OCI-LY1 (cell line): ENCODE data around the gene RPL28.
"Not testable (repeated sequence)": the region's sequence is repeated elsewhere in the genome, so short reads cannot be mapped to it uniquely, and the experiment has no call there.

ENCODE experiments used
- H2AFZ ChIP-seq: fragments of 200-600 bp; sonication (generic), shearing (Covaris generic); 2 replicates; pipeline ENCODE4 v1.6.0; 2014; ENCODE audit warnings: antibody characterized with exemption, mild to moderate bottlenecking, low read length
- H3F3A ChIP-seq: fragments of 200-600 bp; sonication (generic), shearing (Covaris generic); 2 replicates; pipeline ENCODE4 v1.6.0; 2014; ENCODE audit warnings: mild to moderate bottlenecking, antibody characterized with exemption, low read length, moderate library complexity; ENCODE audit not compliant: insufficient read depth
- H3K27ac ChIP-seq: fragments of 200-600 bp; sonication (generic); 2 replicates; pipeline ENCODE4 v1.5.1; 2014; ENCODE audit warnings: low read length, mixed run types, mild to moderate bottlenecking, low read depth; ENCODE audit not compliant: poor library complexity, severe bottlenecking
- H3K27me3 ChIP-seq: fragments of 200-600 bp; sonication (generic); 2 replicates; pipeline ENCODE4 v1.6.0; 2014; ENCODE audit warnings: antibody characterized with exemption, mild to moderate bottlenecking, low read length, moderate library complexity; ENCODE audit not compliant: insufficient read depth
- H3K36me3 ChIP-seq: fragments of 200-600 bp; sonication (generic); 2 replicates; pipeline ENCODE4 v1.6.1; 2014; ENCODE audit warnings: mild to moderate bottlenecking, antibody characterized with exemption, low read length, moderate library complexity, mixed read lengths; ENCODE audit not compliant: insufficient read depth
- H3K4me1 ChIP-seq: fragments of 200-600 bp; sonication (generic); 2 replicates; pipeline ENCODE4 v1.5.1; 2014; ENCODE audit warnings: mild to moderate bottlenecking, low read length, moderate library complexity; ENCODE audit not compliant: insufficient read depth, severe bottlenecking
- H3K4me2 ChIP-seq: fragments of 200-600 bp; sonication (generic), shearing (Covaris generic); 2 replicates; pipeline ENCODE4 v1.6.1; 2014; ENCODE audit warnings: low read length
- H3K4me3 ChIP-seq: fragments of 200-600 bp; sonication (generic); 2 replicates; pipeline ENCODE4 v1.5.1; 2014; ENCODE audit warnings: low read length, low read depth, mild to moderate bottlenecking, mixed read lengths; ENCODE audit not compliant: poor library complexity, severe bottlenecking
- H3K79me2 ChIP-seq: fragments of 200-600 bp; shearing (Covaris generic); 2 replicates; pipeline ENCODE4 v1.6.1; 2016; ENCODE audit warnings: mixed run types, low read length, mixed read lengths; ENCODE audit not compliant: insufficient read depth
- H3K9ac ChIP-seq: fragments of 200-600 bp; sonication (generic), shearing (Covaris generic); 2 replicates; pipeline ENCODE4 v1.6.1; 2014; ENCODE audit warnings: mild to moderate bottlenecking, low read length, mixed read lengths
- H3K9me2 ChIP-seq: fragments of 200-600 bp; sonication (generic), shearing (Covaris generic); 2 replicates; pipeline ENCODE4 v1.6.1; 2014; ENCODE audit warnings: low read depth, mild to moderate bottlenecking, low read length, mixed read lengths
- H3K9me3 ChIP-seq: fragments of 200-600 bp; shearing (Covaris generic); 2 replicates; pipeline ENCODE4 v1.6.1; 2014; ENCODE audit warnings: low read length, mixed read lengths
- H4K20me1 ChIP-seq: fragments of 200-600 bp; sonication (generic), shearing (Covaris generic); 2 replicates; pipeline ENCODE4 v1.6.0; 2016; ENCODE audit warnings: mild to moderate bottlenecking, low read length; ENCODE audit not compliant: insufficient read depth
- CTCF ChIP-seq: fragments of 200-600 bp; sonication (generic), shearing (Covaris generic); IDR thresholded peaks from 2 replicates; pipeline ENCODE4 v1.5.1; 2017; ENCODE audit warnings: mild to moderate bottlenecking, antibody characterized with exemption, low read length, moderate library complexity, mixed read lengths
- EZH2 ChIP-seq: fragments of 200-600 bp; sonication (generic), shearing (Covaris generic); IDR thresholded peaks from 2 replicates; pipeline ENCODE4 v1.8.0; 2017; ENCODE audit warnings: borderline replicate concordance, mixed run types, mild to moderate bottlenecking, antibody characterized with exemption, low read length, moderate library complexity, mixed read lengths

Gene RPL28

GRCh38 chr19:55447421-55448174 is 61.9 kb downstream of the RPL28 start:
- H3K9me2 ChIP-seq: no peaks in the 10 kb centered on the region
- no peaks in the 10 kb centered on the region for H3F3A ChIP-seq
- H3K36me3 ChIP-seq: no peaks in the 10 kb centered on the region
- H3K4me1 ChIP-seq: peaks cover 13% of the 10 kb centered on the region
- no peak for TF ChIP-seq EZH2
- TF ChIP-seq CTCF: no peak
- no peaks in the 10 kb centered on the region for H3K79me2 ChIP-seq
- no peak overlapping the region for H3K9ac ChIP-seq
- H3K4me2 ChIP-seq: no peak overlapping the region
- no peaks in the 10 kb centered on the region for H4K20me1 ChIP-seq
- H3K27me3 ChIP-seq: no peaks in the 10 kb centered on the region; the same call in 1 of the 2 replicates
- H3K27ac ChIP-seq: no peak overlapping the region
- no peak overlapping the region for H2AFZ ChIP-seq
- no peaks in the 10 kb centered on the region for H3K9me3 ChIP-seq
- no peak overlapping the region for H3K4me3 ChIP-seq

GRCh38 chr19:55448175-55448490 is 62.4 kb downstream of the RPL28 start:
- H3K9me3 ChIP-seq, H3K4me2 ChIP-seq, H3K27me3 ChIP-seq, H3K9ac ChIP-seq, H3F3A ChIP-seq, H3K79me2 ChIP-seq, H2AFZ ChIP-seq, H3K4me3 ChIP-seq, H3K36me3 ChIP-seq, H3K9me2 ChIP-seq, H3K27ac ChIP-seq, H4K20me1 ChIP-seq: not testable (repeated sequence)
- H3K4me1 ChIP-seq: peaks cover 14% of the 10 kb centered on the region

- H3K27me3 ChIP-seq: no peaks in the 10 kb centered on the region; the same call in 1 of the 2 replicates
- no peak overlapping the region for H3K27ac ChIP-seq
- no peak overlapping the region for H3K4me3 ChIP-seq
- H3K4me1 ChIP-seq: peaks cover 14% of the 10 kb centered on the region
- no peaks in the 10 kb centered on the region for H3K9me2 ChIP-seq
- no peaks in the 10 kb centered on the region for H3K9me3 ChIP-seq
- H3K36me3 ChIP-seq: peaks cover 6% of the 10 kb centered on the region
- H3K9ac ChIP-seq: no peak overlapping the region
- no peaks in the 10 kb centered on the region for H3K79me2 ChIP-seq
- H3K4me2 ChIP-seq: no peak overlapping the region
- H3F3A ChIP-seq: no peaks in the 10 kb centered on the region
- TF ChIP-seq EZH2 (no peak), CTCF (no peak)
- H2AFZ ChIP-seq: no peak overlapping the region
- H4K20me1 ChIP-seq: no peaks in the 10 kb centered on the region
These were observed 63.7 kb downstream of the RPL28 start for GRCh38 chr19:55449469-55449868.
